Keratinocyte (primary cell): Measurements from ENCODE around the gene DACH1. TPM values are rescaled to one million over a fixed set of nuclear protein-coding genes. Genes with fewer than 3 reads are reported as not detected.

Experiments used
- DNase-seq: peaks from one replicate; pipeline ENCODE4 v3.0.0-alpha.2; 2011; ENCODE audit warnings: low read depth, missing footprints, low spot score
- FAIRE-seq: peaks from 2 replicates; lab custom pipeline; 2011; peaks lifted over from hg19 to GRCh38; lab: Jason Lieb, UNC
- H2AFZ ChIP-seq: 2 replicates; pipeline ENCODE4 v1.6.0; 2012; ENCODE audit warnings: low read length, control low read depth, inconsistent platforms; ENCODE audit not compliant: control insufficient read depth
- H3K27ac ChIP-seq: 2 replicates; pipeline ENCODE4 v1.5.1; 2011; ENCODE audit warnings: low read length; ENCODE audit not compliant: control insufficient read depth, insufficient read depth
- H3K27me3 ChIP-seq: 3 replicates; pipeline ENCODE4 v1.6.0; 2011; ENCODE audit warnings: low read length; ENCODE audit not compliant: control insufficient read depth, insufficient read depth; ENCODE audit errors: extremely low read depth
- H3K36me3 ChIP-seq, 2 experiments: 2 replicates in 1 of 2; 3 replicates in 1 of 2; pipeline ENCODE4 v1.5.1; 2011; ENCODE audit warnings: low read length in 2 of 2, mild to moderate bottlenecking in 1 of 2; ENCODE audit not compliant: control insufficient read depth in 2 of 2, insufficient read depth in 2 of 2; ENCODE audit errors: extremely low read depth in 1 of 2
- H3K4me1 ChIP-seq: 3 replicates; pipeline ENCODE4 v1.5.1; 2011; ENCODE audit warnings: low read length; ENCODE audit not compliant: control insufficient read depth, insufficient read depth; ENCODE audit errors: extremely low read depth
- H3K4me2 ChIP-seq: 3 replicates; pipeline ENCODE4 v1.6.0; 2011; ENCODE audit warnings: low read depth, low read length; ENCODE audit not compliant: control insufficient read depth, insufficient read depth; ENCODE audit errors: extremely low read depth
- H3K4me3 ChIP-seq, 3 experiments: fragments of 200-600 bp in 1 of 3; sonication (generic) in 1 of 3; 2 replicates in 2 of 3; 3 replicates in 1 of 3; pipeline ENCODE4 v1.5.1; 2011 to 2016; ENCODE audit warnings: low read length in 3 of 3, mild to moderate bottlenecking in 3 of 3, control low read depth in 2 of 3, inconsistent platforms in 1 of 3, low read depth in 1 of 3, mixed read lengths in 1 of 3, mixed run types in 1 of 3, moderate library complexity in 1 of 3; ENCODE audit not compliant: control insufficient read depth in 2 of 3, insufficient read depth in 2 of 3; ENCODE audit errors: extremely low read depth in 1 of 3
- H3K79me2 ChIP-seq: 2 replicates; pipeline ENCODE4 v1.6.0; 2012; ENCODE audit warnings: low read length; ENCODE audit not compliant: control insufficient read depth, insufficient read depth
- H3K9ac ChIP-seq: 3 replicates; pipeline ENCODE4 v1.6.0; 2011; ENCODE audit warnings: low read length; ENCODE audit not compliant: control insufficient read depth, insufficient read depth; ENCODE audit errors: extremely low read depth
- H3K9me1 ChIP-seq: 3 replicates; pipeline ENCODE4 v1.6.0; 2011; ENCODE audit warnings: low read length; ENCODE audit not compliant: control insufficient read depth, insufficient read depth; ENCODE audit errors: extremely low read depth
- H3K9me3 ChIP-seq: 2 replicates; pipeline ENCODE4 v1.5.1; 2012; ENCODE audit warnings: low read depth, low read length; ENCODE audit not compliant: control insufficient read depth
- H4K20me1 ChIP-seq: 3 replicates; pipeline ENCODE4 v1.6.0; 2011; ENCODE audit warnings: low read length; ENCODE audit not compliant: control insufficient read depth, insufficient read depth; ENCODE audit errors: extremely low read depth
- EZH2 ChIP-seq: IDR thresholded peaks from one replicate; pipeline ENCODE4 v1.6.1; 2012; ENCODE audit warnings: inconsistent platforms, mild to moderate bottlenecking, low read length, moderate library complexity
- dilution Hi-C: fragments of 300-500 bp; cut with MboI; formaldehyde crosslinking; loops from one replicate; pipeline ENCODE4 v1.7.0; 2020; ENCODE audit warnings: low sequenced_read_pairs; ENCODE audit not compliant: extremely low pct_ligation_motif_present
- polyA plus RNA-seq, 5 experiments: library from polyadenylated mRNA; depleted of rRNA in 3 of 5; stranded (reverse) in 3 of 5; stranded (forward) in 1 of 5; unstranded in 1 of 5; fragments of >200 nt; gene quantifications; 1 replicate in 1 of 5; 2 replicates in 3 of 5; 3 replicates in 1 of 5; pipeline versions ENCODE4 v1.2.1 to v1.2.3, GENCODE V29; 2011 to 2012; ENCODE audit warnings: missing spikeins in 2 of 5, low read depth in 1 of 5, low replicate concordance in 1 of 5
- TF ChIP-seq, protein P1 (sequence below), 3 experiments: IDR thresholded peaks in 1 of 3; conservative IDR thresholded peaks in 1 of 3; optimal IDR thresholded peaks in 1 of 3; 2 replicates in 2 of 3; 3 replicates in 1 of 3; pipeline versions ENCODE3 to v1.5.1; 2011; ENCODE audit warnings: low read length in 3 of 3, mild to moderate bottlenecking in 3 of 3, moderate library complexity in 2 of 3, control low read depth in 1 of 3, inconsistent platforms in 1 of 3; ENCODE audit not compliant: insufficient read depth in 2 of 3; ENCODE audit errors: extremely low read depth in 1 of 3

DACH1 gene
- polyA plus RNA-seq, 1 donor (not counting 4 experiments of a cell fraction or from before 2014, with no cell fraction given), result not detected

GRCh38 chr13:71394176-71394575 is 472.8 kb downstream of the DACH1 start:
- dilution Hi-C loops, result no loop called here
- no peak for FAIRE-seq
- DNase-seq, result no peak

More at GRCh38 chr13:71394176-71394575, 472.8 kb downstream of the DACH1 start:
- no peaks in the 10 kb centered on the region for H3K9me3 ChIP-seq
- H3K4me1 ChIP-seq, result no peaks in the 10 kb centered on the region
- no peaks in the 10 kb centered on the region for H3K27me3 ChIP-seq
- TF ChIP-seq, protein P1, sequence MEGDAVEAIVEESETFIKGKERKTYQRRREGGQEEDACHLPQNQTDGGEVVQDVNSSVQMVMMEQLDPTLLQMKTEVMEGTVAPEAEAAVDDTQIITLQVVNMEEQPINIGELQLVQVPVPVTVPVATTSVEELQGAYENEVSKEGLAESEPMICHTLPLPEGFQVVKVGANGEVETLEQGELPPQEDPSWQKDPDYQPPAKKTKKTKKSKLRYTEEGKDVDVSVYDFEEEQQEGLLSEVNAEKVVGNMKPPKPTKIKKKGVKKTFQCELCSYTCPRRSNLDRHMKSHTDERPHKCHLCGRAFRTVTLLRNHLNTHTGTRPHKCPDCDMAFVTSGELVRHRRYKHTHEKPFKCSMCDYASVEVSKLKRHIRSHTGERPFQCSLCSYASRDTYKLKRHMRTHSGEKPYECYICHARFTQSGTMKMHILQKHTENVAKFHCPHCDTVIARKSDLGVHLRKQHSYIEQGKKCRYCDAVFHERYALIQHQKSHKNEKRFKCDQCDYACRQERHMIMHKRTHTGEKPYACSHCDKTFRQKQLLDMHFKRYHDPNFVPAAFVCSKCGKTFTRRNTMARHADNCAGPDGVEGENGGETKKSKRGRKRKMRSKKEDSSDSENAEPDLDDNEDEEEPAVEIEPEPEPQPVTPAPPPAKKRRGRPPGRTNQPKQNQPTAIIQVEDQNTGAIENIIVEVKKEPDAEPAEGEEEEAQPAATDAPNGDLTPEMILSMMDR (optimal IDR thresholded peaks at IDR 0.05 in 1 of 3, IDR thresholded peaks at IDR 0.05 in 1 of 3, conservative IDR thresholded peaks at IDR 0.05 in 1 of 3; ENCODE audit: extremely low read depth in 1 of 3, insufficient read depth in 2 of 3, low read length in 3 of 3), result no peak
- TF ChIP-seq EZH2, result no peak
- H3K4me3 ChIP-seq, result no peak overlapping the region
- no peaks in the 10 kb centered on the region for H3K9me1 ChIP-seq
- H3K36me3 ChIP-seq, result no peaks in the 10 kb centered on the region
- H3K4me2 ChIP-seq, result no peak overlapping the region
- no peak overlapping the region for H3K27ac ChIP-seq
- H4K20me1 ChIP-seq, result no peaks in the 10 kb centered on the region
- no peak overlapping the region for H2AFZ ChIP-seq
- no peaks in the 10 kb centered on the region for H3K79me2 ChIP-seq
- H3K9ac ChIP-seq, result no peak overlapping the region
